Uterus (tissue), 2 donors: ENCODE data around the gene CALHM1.

Experiments
- CTCF ChIP-seq, 4 experiments: fragments of 200-600 bp in 2 of 4; fragments of 450-650 bp in 2 of 4; sonication (generic) in 2 of 4; IDR thresholded peaks; one replicate each; pipeline ENCODE4 v1.5.1; 2016 to 2019; ENCODE audit warnings: antibody characterized with exemption in 4 of 4, mild to moderate bottlenecking in 2 of 4, moderate library complexity in 1 of 4
- POLR2A ChIP-seq, 2 donors: fragments of 450-650 bp; IDR thresholded peaks; one replicate each; pipeline ENCODE4 v1.6.1; 2016; ENCODE audit warnings: antibody characterized with exemption in 2 of 2, mild to moderate bottlenecking in 1 of 2, moderate library complexity in 1 of 2

GRCh38 chr10:103501186-103501585, 42.5 kb upstream of the CALHM1 start:
- TF ChIP-seq CTCF (IDR thresholded peaks at IDR 0.05) (no peak), POLR2A (IDR thresholded peaks at IDR 0.05) (no peak)
